HUDEP-2 (cell line): ENCODE measurements around the gene DDX1.

Experiments used
- DNase-seq, 76 experiments: peaks; one replicate each; lab custom pipeline; 2025; ENCODE audit not compliant: unreplicated experiment in 76 of 76; lab: John Stamatoyannopoulos, UW

Gene DDX1

GRCh38 chr2:15642011-15642814, 50.5 kb downstream of the DDX1 start:
- no peak for DNase-seq

GRCh38 chr2:15642815-15643500, 51.3 kb downstream of the DDX1 start:
- DNase-seq, result no peak

- no peak for DNase-seq
Measured at GRCh38 chr2:15643791-15644585, 52.3 kb downstream of the DDX1 start.

GRCh38 chr2:15645300-15645699, 53.6 kb downstream of the DDX1 start:
- DNase-seq, result no peak

- no peak for DNase-seq
Measured at GRCh38 chr2:15645720-15646385, 54.2 kb downstream of the DDX1 start.

DNA sequence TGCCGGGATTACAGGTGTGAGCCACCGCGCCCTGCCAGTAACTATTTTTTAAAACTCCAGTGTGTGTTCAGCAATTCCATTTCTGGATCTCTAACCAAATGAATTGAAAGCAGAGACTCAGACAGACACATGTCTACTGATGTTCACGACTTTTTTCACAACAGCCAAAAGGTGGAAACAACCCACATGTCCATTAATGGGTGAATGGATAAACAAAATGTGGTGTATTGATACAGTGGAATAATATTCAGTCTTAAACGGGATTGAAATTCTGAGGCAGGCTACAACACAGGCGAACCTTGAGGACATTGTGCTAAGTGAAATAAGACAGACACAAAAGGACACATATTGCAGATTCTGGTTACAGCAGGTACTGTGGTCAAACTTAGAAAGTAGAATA, 55.0 kb downstream of the DDX1 start:
- DNase-seq, result no peak

- no peak for DNase-seq
Measured at GRCh38 chr2:15647622-15648590, 56.2 kb downstream of the DDX1 start.

- DNase-seq, result no peak
Measured at GRCh38 chr2:15648593-15649525, 57.2 kb downstream of the DDX1 start.

DNA sequence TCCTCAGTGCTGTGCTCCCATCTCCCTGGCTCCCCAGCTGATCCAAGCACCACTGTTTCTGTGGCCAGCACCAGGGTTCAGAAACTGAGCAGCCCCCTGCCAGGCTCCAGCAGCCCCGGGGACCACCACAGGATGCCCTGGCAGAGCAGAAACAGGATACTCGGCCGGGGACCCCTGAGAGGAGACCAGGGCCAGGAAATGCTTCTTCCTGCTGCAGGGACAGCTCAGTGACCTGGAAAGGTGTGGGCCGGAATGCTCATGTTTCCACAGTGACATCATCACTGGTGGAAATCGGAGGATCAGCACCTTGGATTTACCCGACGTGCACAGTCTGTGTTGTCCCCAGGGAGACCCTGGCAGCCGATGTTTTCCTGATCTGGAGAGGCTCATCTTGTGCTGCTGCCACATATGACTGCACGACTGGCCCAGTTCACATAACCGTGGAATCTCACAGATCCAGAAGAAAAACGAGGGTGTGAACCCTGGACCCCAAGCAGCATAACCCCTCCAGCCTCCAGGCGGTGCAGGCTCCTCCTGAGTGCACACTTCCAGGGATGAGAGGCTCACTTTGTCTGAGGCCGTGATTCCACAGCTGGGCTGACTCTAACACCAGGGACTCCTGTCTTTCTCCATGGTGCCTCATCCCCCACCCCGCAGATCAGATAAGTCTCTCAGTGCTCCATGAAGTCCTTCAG, 58.0 kb downstream of the DDX1 start:
- DNase-seq, result no peak

- DNase-seq, result no peak
Measured at GRCh38 chr2:15650616-15651366, 59.1 kb downstream of the DDX1 start.

DNA sequence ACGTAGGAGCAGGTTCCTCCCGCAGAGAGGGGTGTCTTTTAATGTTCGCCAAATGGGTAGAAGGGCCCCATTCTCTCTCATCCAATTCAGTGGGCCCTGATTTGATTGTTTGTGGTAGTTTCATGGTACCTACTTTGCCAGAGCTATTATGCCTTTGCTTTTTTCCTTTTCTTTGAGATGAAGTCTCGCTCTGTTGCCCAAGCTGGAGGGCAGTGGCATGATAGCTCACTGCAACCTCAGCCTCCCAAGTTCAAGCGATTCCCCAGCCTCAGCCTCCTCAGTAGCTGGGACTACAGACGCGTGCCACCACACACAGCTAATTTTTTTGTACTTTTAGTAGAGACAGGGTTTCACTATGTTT, 59.7 kb downstream of the DDX1 start:
- no peak for DNase-seq

DNA sequence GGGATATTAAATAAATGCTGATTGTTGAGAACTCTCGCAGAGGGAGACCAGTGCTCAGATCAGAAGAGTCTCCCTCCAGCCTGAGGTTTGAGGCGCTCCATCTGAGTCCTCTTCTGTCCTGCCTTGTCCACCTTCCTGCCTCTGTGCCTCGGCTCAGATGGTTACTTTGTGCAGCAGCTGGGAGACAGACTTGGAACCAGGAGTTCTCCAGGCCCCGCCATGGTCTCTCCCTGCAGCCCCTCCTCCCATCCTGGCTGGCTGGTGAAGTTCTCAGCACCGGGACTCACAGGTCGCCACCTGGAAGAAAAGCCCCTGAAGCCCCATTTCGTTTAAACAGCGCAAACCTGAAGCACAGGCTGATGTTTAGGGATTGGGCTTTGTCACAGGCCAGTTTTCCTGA, 60.6 kb downstream of the DDX1 start:
- DNase-seq, result no peak

DNA sequence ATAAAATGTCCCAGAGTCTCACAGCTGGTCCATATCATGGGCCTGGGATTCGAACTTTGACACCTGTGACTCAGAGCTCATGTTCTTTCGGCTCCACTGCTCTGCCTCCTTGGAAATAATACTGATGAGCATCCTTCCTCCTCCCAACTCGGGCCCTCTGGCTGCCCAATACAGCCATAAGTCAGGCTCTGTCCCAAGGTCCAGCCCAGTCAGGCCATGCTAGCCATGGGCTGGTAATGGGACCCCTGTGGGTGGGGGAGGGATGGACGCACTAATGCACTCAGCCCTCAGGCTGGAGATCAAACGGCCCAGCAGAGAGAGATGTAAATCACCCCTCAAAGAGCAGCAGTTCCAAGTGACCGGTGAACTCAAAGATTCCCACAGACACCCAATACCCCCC, 61.1 kb downstream of the DDX1 start:
- DNase-seq, result no peak

DNA sequence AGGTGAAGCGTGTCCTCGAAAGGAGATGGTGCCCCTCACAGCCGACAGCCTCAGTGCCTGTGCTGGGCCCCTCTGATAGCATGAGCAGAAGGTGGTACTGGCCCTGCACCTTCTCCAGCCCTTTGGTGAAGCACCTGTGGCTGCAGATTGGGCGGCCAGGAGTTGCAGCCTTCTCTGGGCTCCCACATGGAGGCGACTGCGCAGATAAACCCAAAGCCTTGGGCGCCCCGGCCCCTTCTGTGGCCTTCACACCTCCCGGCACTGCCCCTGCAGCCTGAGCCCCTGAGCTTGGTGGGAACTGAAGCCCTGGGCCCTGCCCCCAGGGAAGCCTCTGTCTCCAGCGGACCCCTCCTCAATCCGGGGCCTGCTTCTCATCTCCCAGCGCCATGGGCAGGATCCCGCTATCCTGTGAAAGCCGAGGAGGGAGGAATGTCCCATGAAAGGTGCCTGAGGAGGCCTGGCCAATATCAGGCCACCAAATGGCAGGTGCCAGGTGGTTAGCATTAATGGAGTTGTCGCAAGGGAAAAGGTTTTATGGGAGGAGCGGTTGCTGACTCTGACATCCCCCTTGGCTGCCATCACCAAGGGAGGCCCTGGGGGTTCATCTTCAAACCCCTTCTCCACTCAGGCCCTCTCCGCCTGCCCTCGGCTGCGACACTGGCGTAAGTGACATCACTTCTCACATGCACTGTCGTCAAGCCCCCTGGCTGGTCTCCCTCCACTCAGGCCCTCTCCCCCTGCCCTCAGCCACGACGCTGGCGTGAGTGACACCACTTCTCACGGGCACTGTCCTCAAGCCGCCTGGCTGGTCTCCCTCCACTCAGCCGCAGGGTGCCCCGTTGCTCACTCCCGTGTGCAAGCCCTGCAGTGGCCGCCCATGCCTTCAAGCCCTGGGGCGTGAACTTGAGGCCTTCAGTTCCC, 62.4 kb downstream of the DDX1 start:
- DNase-seq, result no peak

GRCh38 chr2:15654727-15655073, 63.0 kb downstream of the DDX1 start:
- no peak for DNase-seq

- no peak for DNase-seq
Measured at GRCh38 chr2:15655123-15655887, 63.6 kb downstream of the DDX1 start.
